Measurements from ENCODE around the gene NUBP1. TPM values are rescaled to one million over a fixed set of nuclear protein-coding genes. Genes with fewer than 3 reads are reported as not detected.

NUBP1 gene
- total RNA-seq, 1 experiment from 2014 or later: 31.5 TPM

- H3K4me1 ChIP-seq (ENCODE audit: control insufficient read depth in 1 of 2, insufficient read depth in 2 of 2, low read length in 2 of 2): no peaks in the 10 kb centered on the region; a peak in 1 of 4 replicates
- POLR2A ChIA-PET: no interaction called here
- H2AFZ ChIP-seq (ENCODE audit: low read depth, low read length, poor library complexity, severe bottlenecking): no peak overlapping the region
- TF ChIP-seq TCF7L2 (IDR thresholded peaks at IDR 0.05; ENCODE audit: borderline replicate concordance, extremely low read depth, insufficient read depth, insufficient read length): no peak
- no peak for TF ChIP-seq ELF1 (IDR thresholded peaks at IDR 0.05; ENCODE audit: borderline replicate concordance, low read depth)
- TF ChIP-seq POLR2AphosphoS5 (IDR thresholded peaks at IDR 0.05; ENCODE audit: low read depth, low read length): no peak
- TF ChIP-seq REST (IDR thresholded peaks at IDR 0.05; ENCODE audit: low read depth): no peak
- TF ChIP-seq SIN3A (IDR thresholded peaks at IDR 0.05; ENCODE audit: low read depth): no peak
- TF ChIP-seq MAX (IDR thresholded peaks at IDR 0.05): no peak
- no peak for TF ChIP-seq POLR2A (IDR thresholded peaks at IDR 0.05; ENCODE audit: borderline replicate concordance, extremely low read depth, insufficient read depth, insufficient read length)
- H3K9ac ChIP-seq (ENCODE audit: low read length): no peak overlapping the region
- no peaks in the 10 kb centered on the region for H3K9me2 ChIP-seq (ENCODE audit: insufficient read depth)
- intact Hi-C loops (cut with micrococcal nuclease): no loop called here
- no peaks in the 10 kb centered on the region for H3K79me2 ChIP-seq (ENCODE audit: insufficient read depth, low read length)
- RAD21 ChIA-PET (ENCODE audit: low non-redundant PET in 1 of 2, low total read pairs in 2 of 2, uncharacterized antibody in 2 of 2, unreplicated experiment in 2 of 2): no interaction called here
- no peaks in the 10 kb centered on the region for H3K27me3 ChIP-seq (ENCODE audit: insufficient read depth, low read length)
- no peak overlapping the region for H3K27ac ChIP-seq (ENCODE audit: low read depth, low read length)
- H3K4me3 ChIP-seq (replicated peaks in 1 of 2; ENCODE audit: low read depth in 1 of 2, low read length in 2 of 2): no peak overlapping the region
- no TSS peak for BruUV-seq (replicated peaks)
- ATAC-seq: no peak
- H4K20me1 ChIP-seq (ENCODE audit: insufficient read depth): no peaks in the 10 kb centered on the region
- H3K9me3 ChIP-seq (ENCODE audit: control insufficient read depth in 1 of 2, insufficient read depth in 1 of 2, low read depth in 1 of 2, low read length in 2 of 2): no peaks in the 10 kb centered on the region
- CTCF ChIA-PET: no interaction called here
- H3K36me3 ChIP-seq (ENCODE audit: control insufficient read depth in 1 of 2, insufficient read depth in 2 of 2, low read length in 2 of 2): no peaks in the 10 kb centered on the region
- no peak overlapping the region for H3K4me2 ChIP-seq (ENCODE audit: low read length)
- no peak for DNase-seq (ENCODE audit: low read depth, low spot score)
Observed at GRCh38 chr16:10782628-10783027, 39.0 kb downstream of the NUBP1 start.
